D721Med (cell line): Measurements from ENCODE around the gene MAP2K6.

Experiments
- DNase-seq: peaks from one replicate; pipeline ENCODE4 v3.0.0; 2011; ENCODE audit warnings: low spot score; ENCODE audit not compliant: insufficient read length
- FAIRE-seq: peaks from 2 replicates; lab custom pipeline; 2011; peaks lifted over from hg19 to GRCh38; lab: Jason Lieb, UNC
- CTCF ChIP-seq: IDR thresholded peaks from 2 replicates; pipeline ENCODE4 v1.5.1; 2012; ENCODE audit warnings: mild to moderate bottlenecking, control low read depth; ENCODE audit not compliant: insufficient read depth; ENCODE audit errors: missing control alignments

MAP2K6 gene

GRCh38 chr17:69444023-69444422, 29.5 kb downstream of the MAP2K6 start:
- DNase-seq (no peak), FAIRE-seq (no peak)
- TF ChIP-seq CTCF = no peak

- no peak for TF ChIP-seq CTCF
- DNase-seq = no peak
- FAIRE-seq = no peak
Measured at GRCh38 chr17:69445132-69445531, 30.6 kb downstream of the MAP2K6 start.

GRCh38 chr17:69447726-69448125, 33.2 kb downstream of the MAP2K6 start:
- TF ChIP-seq CTCF = no peak
- DNase-seq = no peak
- no peak for FAIRE-seq

GRCh38 chr17:69448431-69449102, 34.1 kb downstream of the MAP2K6 start:
- TF ChIP-seq CTCF = no peak
- no peak for FAIRE-seq
- DNase-seq = no peak

- DNase-seq (no peak), FAIRE-seq (no peak)
- TF ChIP-seq CTCF = no peak
Measured at GRCh38 chr17:69450131-69450530, 35.6 kb downstream of the MAP2K6 start.

GRCh38 chr17:69450918-69451317, 36.4 kb downstream of the MAP2K6 start:
- TF ChIP-seq CTCF = no peak
- no peak for FAIRE-seq
- no peak for DNase-seq

- no peak for DNase-seq
- no peak for FAIRE-seq
- no peak for TF ChIP-seq CTCF
Measured at GRCh38 chr17:69451416-69452394, 37.2 kb downstream of the MAP2K6 start.
